ENCODE data around the gene TUBB6.

DNA sequence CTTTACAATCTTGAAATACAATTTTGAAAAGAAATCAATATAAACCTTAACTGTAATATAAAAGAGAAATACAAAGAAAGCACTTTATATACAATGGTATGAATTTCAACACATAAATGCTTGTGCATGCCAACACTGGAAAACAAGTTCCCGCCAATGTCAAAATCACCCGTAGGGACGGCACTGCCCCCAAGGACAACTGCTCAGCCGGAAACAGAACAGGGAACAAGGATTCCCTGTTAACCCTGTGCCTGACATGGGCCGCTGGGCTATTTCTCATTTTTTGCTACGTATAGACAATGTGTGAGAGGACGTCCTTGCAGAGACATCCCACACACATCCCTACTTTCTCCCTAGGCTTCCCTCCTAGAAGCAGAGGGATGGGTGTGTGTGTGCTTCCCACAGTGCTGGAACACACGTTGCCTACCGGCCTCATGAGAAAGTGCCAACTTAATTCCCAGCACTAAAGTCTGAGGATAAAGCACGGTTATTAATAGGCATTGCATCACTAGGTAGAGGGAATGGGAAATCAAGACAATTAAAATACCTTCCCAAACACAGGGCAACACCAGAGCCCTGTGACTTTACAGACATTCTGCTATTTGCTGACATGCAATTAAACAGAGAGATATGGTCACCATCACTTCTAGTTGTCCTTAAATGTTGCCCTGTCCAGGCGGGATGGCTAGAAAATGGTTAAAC is 54.6 kb downstream of the TUBB6 start:
- TF ChIP-seq, protein P1, sequence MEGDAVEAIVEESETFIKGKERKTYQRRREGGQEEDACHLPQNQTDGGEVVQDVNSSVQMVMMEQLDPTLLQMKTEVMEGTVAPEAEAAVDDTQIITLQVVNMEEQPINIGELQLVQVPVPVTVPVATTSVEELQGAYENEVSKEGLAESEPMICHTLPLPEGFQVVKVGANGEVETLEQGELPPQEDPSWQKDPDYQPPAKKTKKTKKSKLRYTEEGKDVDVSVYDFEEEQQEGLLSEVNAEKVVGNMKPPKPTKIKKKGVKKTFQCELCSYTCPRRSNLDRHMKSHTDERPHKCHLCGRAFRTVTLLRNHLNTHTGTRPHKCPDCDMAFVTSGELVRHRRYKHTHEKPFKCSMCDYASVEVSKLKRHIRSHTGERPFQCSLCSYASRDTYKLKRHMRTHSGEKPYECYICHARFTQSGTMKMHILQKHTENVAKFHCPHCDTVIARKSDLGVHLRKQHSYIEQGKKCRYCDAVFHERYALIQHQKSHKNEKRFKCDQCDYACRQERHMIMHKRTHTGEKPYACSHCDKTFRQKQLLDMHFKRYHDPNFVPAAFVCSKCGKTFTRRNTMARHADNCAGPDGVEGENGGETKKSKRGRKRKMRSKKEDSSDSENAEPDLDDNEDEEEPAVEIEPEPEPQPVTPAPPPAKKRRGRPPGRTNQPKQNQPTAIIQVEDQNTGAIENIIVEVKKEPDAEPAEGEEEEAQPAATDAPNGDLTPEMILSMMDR (IDR thresholded peaks at IDR 0.05), result no peak
- TF ChIP-seq POLR2A (IDR thresholded peaks at IDR 0.05) (no peak), POLR2AphosphoS5 (IDR thresholded peaks at IDR 0.05) (no peak)

Data from breast epithelium (tissue), 3 donors.